ENCODE data around the gene ADAMTS3. TPM values are rescaled to one million over a fixed set of nuclear protein-coding genes. Genes with fewer than 3 reads are reported as not detected.
A peak's percentile ranks its signal among the peaks of the same experiment; 100 is the strongest.

ADAMTS3 gene
- total and polyA plus RNA-seq, 9 of the 15 experiments (the other 6 are each of a cell fraction or from before 2014, with no cell fraction given), result 4.0 to 18.0 (median 12.1) TPM

GRCh38 chr4:72505314-72505744, 63.7 kb downstream of the ADAMTS3 start (continued):
- TF ChIP-seq PYGO2 (tag; IDR thresholded peaks at IDR 0.05) (no peak), CC2D1A (IDR thresholded peaks at IDR 0.05) (0 out of 2 replicates have a peak, but pooled peaks have one; percentile 46), SMARCA5 (IDR thresholded peaks at IDR 0.05) (no peak), KLF13 (tag; IDR thresholded peaks at IDR 0.05; ENCODE audit: borderline replicate concordance, low read depth) (no peak), ZNF280A (IDR thresholded peaks at IDR 0.05; ENCODE audit: low read depth, partially characterized antibody) (no peak), BRCA1 (IDR thresholded peaks at IDR 0.05) (no peak), BRCA1 (CRISPR knock-in tag; IDR thresholded peaks at IDR 0.05) (no peak), CTCF (IDR thresholded peaks at IDR 0.05 in 2 of 3, conservative IDR thresholded peaks at IDR 0.05 in 1 of 3; ENCODE audit: insufficient read depth in 2 of 3, low read depth in 1 of 3, low read length in 3 of 3) (peak; percentile 63 to 75 (median 68)), CCNT2 (IDR thresholded peaks at IDR 0.05; ENCODE audit: borderline replicate concordance, extremely low read depth, insufficient read length, low read depth, low read length) (no peak), ZBTB49 (CRISPR knock-in tag; IDR thresholded peaks at IDR 0.05; ENCODE audit: borderline replicate concordance) (no peak), PCBP2 (IDR thresholded peaks at IDR 0.05; ENCODE audit: low read depth, low read length, poor library complexity, severe bottlenecking) (no peak), HDGF (IDR thresholded peaks at IDR 0.05) (no peak), NFRKB (IDR thresholded peaks at IDR 0.05; ENCODE audit: low read depth) (no peak), ETS1 (conservative IDR thresholded peaks at IDR 0.05; ENCODE audit: control insufficient read depth, low read depth, low read length) (no peak), HNRNPUL1 (IDR thresholded peaks at IDR 0.05; ENCODE audit: low read length) (no peak), RAD21 (CRISPR knock-in tag; conservative IDR thresholded peaks at IDR 0.05 in 1 of 2, IDR thresholded peaks at IDR 0.05 in 1 of 2) (peak; percentile 66 to 86), HMGN3 (IDR thresholded peaks at IDR 0.05; ENCODE audit: borderline replicate concordance, extremely low read depth, insufficient read length, low read depth, low read length) (no peak), NUFIP1 (IDR thresholded peaks at IDR 0.05; ENCODE audit: partially characterized antibody) (no peak), FOXK2 (conservative IDR thresholded peaks at IDR 0.05 in 1 of 2, IDR thresholded peaks at IDR 0.05 in 1 of 2; ENCODE audit: low read depth in 2 of 2) (peak; percentile 49 to 65; a peak in 2 of 4 replicates), ZNF316 (IDR thresholded peaks at IDR 0.05) (peak; percentile 44; the same call in 1 of the 2 replicates), SRSF1 (IDR thresholded peaks at IDR 0.05; ENCODE audit: low read depth, low read length) (no peak), DPF2 (IDR thresholded peaks at IDR 0.05) (no peak), ADNP (tag; IDR thresholded peaks at IDR 0.05) (no peak)

Data from K562 (cell line).